Measurements from ENCODE around the gene ALLC.

DNA sequence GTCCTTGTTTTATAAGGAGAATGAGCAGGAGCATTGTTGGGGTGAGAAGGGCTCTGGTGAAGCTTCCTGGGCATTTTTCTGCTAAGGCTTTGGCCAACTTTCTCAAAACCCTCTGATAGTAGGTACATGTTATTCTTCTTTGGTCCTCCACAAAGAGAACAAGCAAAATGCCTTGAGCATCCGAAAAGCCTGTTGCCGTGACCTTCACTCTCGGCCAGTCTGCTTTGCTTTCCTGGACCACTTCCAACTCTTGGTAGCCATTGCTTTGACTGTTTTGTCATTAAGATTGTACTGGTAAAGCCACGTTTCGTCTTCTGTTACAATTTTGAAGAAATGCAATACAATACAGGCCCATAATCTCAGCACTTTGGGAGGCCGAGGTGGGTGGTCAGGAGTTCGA, 27.4 kb upstream of the ALLC start:
- TF ChIP-seq, protein P1, sequence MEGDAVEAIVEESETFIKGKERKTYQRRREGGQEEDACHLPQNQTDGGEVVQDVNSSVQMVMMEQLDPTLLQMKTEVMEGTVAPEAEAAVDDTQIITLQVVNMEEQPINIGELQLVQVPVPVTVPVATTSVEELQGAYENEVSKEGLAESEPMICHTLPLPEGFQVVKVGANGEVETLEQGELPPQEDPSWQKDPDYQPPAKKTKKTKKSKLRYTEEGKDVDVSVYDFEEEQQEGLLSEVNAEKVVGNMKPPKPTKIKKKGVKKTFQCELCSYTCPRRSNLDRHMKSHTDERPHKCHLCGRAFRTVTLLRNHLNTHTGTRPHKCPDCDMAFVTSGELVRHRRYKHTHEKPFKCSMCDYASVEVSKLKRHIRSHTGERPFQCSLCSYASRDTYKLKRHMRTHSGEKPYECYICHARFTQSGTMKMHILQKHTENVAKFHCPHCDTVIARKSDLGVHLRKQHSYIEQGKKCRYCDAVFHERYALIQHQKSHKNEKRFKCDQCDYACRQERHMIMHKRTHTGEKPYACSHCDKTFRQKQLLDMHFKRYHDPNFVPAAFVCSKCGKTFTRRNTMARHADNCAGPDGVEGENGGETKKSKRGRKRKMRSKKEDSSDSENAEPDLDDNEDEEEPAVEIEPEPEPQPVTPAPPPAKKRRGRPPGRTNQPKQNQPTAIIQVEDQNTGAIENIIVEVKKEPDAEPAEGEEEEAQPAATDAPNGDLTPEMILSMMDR (IDR thresholded peaks at IDR 0.05; ENCODE audit: insufficient read depth, low read length, poor library complexity, severe bottlenecking) = no peak
- TF ChIP-seq EZH2phosphoT487 (conservative IDR thresholded peaks at IDR 0.05; ENCODE audit: low read length) = no peak
